Stimulated activated naive CD4-positive, alpha-beta T cell (primary cell): ENCODE results near the gene PTPRC.
"Not testable (repeated sequence)": the region's sequence is repeated elsewhere in the genome, so short reads cannot be mapped to it uniquely, and the experiment has no call there.

ENCODE experiments used
- DNase-seq, 6 experiments: peaks; one replicate each; lab custom pipeline; 2025; lab: John Stamatoyannopoulos, UW

The PTPRC gene, protein sequence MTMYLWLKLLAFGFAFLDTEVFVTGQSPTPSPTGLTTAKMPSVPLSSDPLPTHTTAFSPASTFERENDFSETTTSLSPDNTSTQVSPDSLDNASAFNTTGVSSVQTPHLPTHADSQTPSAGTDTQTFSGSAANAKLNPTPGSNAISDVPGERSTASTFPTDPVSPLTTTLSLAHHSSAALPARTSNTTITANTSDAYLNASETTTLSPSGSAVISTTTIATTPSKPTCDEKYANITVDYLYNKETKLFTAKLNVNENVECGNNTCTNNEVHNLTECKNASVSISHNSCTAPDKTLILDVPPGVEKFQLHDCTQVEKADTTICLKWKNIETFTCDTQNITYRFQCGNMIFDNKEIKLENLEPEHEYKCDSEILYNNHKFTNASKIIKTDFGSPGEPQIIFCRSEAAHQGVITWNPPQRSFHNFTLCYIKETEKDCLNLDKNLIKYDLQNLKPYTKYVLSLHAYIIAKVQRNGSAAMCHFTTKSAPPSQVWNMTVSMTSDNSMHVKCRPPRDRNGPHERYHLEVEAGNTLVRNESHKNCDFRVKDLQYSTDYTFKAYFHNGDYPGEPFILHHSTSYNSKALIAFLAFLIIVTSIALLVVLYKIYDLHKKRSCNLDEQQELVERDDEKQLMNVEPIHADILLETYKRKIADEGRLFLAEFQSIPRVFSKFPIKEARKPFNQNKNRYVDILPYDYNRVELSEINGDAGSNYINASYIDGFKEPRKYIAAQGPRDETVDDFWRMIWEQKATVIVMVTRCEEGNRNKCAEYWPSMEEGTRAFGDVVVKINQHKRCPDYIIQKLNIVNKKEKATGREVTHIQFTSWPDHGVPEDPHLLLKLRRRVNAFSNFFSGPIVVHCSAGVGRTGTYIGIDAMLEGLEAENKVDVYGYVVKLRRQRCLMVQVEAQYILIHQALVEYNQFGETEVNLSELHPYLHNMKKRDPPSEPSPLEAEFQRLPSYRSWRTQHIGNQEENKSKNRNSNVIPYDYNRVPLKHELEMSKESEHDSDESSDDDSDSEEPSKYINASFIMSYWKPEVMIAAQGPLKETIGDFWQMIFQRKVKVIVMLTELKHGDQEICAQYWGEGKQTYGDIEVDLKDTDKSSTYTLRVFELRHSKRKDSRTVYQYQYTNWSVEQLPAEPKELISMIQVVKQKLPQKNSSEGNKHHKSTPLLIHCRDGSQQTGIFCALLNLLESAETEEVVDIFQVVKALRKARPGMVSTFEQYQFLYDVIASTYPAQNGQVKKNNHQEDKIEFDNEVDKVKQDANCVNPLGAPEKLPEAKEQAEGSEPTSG (N-terminal part only)

DNA sequence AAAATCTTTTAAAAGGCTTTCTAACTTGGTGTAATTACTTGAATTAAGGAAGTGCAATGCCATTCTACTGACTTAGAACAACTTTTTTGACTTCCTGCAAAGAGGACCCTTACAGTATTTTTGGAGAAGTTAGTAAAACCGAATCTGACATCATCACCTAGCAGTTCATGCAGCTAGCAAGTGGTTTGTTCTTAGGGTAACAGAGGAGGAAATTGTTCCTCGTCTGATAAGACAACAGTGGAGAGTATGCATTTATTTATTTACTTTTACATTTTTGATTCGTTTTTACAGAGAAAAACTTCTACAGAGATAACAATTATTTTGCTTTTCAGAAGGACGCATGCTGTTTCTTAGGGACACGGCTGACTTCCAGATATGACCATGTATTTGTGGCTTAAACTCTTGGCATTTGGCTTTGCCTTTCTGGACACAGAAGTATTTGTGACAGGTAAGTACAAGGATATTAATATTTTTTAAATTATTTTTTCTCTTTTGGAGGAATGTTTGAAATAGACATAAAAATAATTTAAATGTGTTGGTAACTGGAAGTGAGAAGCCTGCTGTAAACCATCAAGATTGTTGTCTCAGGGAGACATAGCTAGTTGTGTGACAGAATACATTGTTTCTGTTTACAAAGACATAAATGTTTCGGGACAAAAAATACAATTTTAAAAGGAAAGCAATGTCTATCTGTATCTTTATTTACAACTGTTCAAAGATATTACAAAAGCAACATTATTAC is at the start of gene PTPRC:
Gene PTPRC (plus strand): TSS at position 147 of the 742 bp plus-strand sequence. CDS start 229 bp downstream, at position 376.
- DNase-seq: peak in 3 of 6 experiments; percentile 52 to 68 (median 64)

- no peak for DNase-seq
Observed at GRCh38 chr1:198590454-198590853, 48.4 kb upstream of the PTPRC start.

DNA sequence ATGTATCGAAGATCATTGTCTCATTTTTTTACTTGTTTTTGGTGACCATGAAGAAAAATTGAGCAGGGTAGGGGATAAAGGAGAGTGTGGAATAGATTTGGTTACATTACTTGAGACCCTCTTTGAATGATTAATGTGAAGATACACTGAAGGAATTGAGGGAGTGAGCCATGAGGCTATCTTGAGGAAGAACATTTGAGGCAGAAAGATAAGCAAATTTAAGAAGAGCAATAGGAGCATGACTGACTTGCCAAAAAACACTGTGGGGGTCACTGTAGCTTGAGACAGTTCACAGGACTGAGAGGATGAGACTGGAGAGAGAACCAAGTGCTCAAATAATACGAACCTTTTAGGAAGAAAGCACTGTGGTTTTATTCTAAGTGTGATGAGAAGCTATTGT is 43.1 kb upstream of the PTPRC start:
- DNase-seq: no peak

DNA sequence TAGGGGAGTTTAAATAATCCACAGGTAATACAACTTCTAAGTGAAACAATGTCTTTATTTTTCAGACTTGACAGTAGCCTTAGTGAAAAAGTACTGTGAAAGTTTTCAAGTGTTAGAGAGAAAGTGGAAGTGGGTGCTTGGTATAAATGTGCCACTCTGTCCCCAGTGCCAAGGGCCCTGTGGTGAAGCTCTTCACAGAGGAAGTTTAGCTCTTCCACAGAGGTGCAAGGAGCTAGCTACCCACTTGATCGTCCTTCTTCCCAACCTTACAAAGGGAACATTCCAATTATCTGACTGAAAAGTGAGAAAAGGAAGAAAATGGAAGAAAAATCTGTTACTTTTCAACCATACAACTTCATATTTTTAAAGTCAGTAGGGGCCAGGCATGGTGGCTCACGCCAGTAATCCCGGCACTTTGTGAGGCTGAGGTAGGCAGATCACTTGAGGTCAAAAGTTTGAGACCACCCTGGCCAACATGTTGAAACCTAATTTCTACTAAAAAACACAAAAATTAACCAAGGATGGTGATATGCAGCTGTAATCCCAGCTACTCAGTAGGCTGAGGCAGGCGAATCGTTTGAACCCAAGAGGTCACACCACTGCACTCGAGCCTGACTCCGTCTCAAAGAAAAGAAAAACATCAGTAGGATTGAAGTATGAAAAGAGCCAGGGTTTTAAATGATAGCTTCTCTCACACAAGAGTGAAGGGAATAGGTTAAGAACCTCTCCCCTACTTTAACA is 41.0 kb upstream of the PTPRC start:
- peak in 2 of 6 experiments; percentile 13 to 24 for DNase-seq

DNA sequence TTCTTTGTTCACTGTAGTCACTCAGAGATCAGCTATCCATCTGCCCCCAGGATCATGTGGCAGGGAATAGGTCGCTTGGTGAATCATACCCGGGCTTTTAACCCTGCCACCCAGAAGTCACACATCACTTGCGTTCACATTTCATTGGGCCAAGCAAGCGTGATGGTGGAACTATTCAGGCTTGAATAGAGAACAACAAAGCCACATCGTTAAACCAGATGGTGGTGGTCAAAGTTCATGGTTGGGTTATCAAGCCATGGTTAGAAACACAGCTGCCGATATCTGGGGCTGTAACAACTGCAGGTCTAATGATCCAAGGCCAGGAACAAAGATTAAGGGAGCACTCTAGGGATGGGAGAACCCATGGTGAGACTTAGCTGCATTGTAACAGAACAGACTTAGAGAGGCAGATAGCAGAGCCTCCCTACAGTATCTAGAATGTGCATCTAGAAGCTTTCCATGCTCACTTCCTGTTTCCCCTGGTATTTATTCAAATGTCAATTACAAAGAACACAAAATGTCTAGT is 40.0 kb upstream of the PTPRC start:
- peak in 1 of 6 experiments; percentile 8 for DNase-seq

GRCh38 chr1:198599749-198600148 is 39.1 kb upstream of the PTPRC start:
- no peak for DNase-seq

GRCh38 chr1:198600906-198601305 is 37.9 kb upstream of the PTPRC start:
- no peak for DNase-seq

- not testable (repeated sequence) for DNase-seq
Observed at GRCh38 chr1:198601310-198601709, 37.5 kb upstream of the PTPRC start.

DNA sequence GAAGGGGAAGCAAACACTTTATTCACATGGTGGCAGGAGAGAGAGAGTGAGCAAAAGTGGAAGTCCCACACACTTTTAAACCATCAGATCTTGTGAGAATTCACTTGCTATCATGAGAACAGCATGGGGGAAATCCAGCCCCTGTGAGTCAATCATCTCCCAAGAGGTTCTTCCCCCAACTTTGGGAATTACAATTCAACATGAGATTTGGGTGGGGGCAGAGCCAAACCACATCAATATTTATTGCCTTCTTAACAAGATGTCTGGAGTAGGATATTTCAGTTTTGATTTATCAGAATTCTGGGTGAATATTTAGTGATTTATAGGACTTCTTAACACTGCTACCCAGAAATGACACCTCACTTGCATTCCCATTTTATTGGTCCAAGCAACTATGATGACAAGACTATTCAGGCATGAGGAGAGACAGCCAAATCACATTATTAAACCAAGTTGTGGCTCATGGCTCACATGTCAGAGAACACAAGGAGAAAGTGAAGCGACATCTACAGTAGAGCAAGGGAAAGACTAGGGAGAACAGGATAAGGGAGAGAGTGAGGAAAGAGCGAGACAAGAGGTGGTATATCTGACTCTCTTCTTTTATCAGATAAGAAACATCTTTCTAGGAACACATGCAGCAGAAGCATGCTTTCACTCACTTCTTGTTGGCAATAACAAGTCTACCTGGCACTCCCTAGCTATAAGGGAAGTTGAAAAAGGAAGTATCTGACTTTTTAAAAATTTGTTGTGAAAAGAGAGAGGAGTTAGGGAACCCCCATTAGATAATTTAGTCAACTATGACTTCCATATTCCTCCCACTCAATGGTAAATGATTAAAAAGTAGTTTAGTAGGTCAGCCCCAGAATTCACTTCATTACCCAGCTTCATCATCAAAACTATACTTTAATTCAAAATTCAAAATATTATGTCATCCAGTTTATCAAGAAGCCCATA is 36.6 kb upstream of the PTPRC start:
- DNase-seq: peak in 1 of 6 experiments; percentile 9

- no peak for DNase-seq
Observed at GRCh38 chr1:198604975-198605374, 33.9 kb upstream of the PTPRC start.

DNA sequence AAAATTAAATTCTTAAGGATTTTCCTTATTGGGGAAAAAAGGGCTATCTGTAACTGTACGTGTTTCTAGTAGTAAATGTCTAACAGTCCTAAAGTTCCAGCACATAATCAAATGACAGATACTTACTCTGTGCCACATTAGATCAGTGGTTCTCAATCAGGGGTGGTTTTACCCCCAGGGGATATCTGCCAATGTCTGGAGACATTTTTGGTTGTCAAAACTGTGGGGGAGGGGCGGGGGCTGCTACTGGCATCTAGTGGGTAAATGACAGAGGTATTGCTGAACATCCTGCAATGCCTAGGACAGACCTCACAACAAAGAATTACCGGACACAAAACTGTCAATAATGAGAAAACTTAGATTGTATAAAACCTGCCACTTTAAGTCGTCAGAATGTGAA is 33.4 kb upstream of the PTPRC start:
- peak in 2 of 6 experiments; percentile 7 to 27 for DNase-seq

DNA sequence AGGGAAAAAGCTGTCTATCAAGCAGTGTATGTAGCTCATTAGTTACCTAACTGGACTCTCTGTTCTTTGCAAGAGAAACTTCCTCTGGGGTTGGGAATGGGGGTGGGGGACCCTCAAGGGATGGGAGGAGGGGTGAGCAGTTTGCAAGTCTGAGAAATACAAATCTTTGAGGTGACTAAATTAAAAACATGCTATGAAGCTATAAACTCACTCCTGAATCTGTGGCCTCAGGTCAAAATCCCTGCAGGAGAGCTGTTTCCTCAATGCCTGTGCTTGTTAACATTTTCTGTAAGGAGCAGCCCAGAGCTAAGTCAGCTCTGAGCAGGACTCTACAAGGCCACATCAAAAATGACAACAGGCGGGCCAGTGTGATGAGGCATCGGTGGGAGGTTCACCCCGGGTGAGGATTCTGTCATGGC is 32.8 kb upstream of the PTPRC start:
- DNase-seq: no peak

DNA sequence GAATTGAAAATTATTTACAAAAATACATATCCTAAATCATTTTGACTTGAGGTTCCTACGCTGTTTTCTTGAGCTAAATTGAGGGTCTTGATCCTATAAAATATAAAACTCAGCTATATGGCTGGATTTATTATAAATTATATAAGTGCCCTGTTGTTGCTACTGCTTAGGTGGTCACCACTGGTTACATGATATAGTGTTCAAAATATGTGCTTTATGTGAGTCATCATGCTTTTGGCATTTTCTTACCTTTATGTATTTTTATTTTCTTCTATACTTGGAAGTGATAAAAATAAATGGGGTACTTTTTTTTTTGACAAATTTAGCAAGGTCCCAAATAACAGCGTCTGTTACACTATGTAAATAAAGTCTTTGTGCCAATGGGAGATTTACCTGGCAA is 31.1 kb upstream of the PTPRC start:
- DNase-seq: no peak

DNA sequence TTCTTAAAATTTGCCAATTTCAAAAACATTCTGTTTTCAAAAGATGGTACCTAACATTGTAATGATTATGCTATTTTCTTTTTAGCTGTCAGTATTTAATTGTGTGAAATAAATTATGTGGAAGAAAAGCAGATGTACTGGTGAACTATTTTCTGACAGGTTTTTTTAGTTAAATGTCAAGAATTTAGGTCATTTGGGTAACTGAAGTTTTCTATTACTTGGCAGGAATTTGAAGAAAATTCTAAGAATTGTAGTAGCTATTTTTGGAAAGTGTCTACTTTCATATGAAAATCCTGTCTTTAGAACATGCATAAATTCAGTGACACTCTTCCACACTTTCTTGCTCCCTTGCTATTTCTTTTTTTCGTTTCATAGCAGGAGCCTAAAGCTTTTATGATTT is 28.5 kb upstream of the PTPRC start:
- DNase-seq: no peak

DNA sequence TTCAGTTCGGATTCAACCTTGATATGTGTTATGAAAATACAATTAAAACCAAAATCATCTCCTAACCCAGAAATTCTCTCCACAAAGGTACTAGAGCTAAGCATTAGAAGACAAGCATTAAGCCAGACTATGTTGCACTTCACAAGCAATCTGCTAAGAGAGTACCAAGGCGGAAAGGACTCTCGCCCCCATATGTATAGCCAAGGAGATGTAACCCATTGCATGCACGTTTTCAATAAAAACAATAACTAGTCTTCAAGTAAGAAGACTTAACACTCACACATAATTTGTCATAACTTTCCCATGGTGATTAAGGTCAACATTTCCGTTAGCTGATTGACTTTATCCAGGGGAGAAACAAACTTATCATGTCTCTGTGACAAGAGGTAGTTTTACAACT is 27.6 kb upstream of the PTPRC start:
- no peak for DNase-seq

DNA sequence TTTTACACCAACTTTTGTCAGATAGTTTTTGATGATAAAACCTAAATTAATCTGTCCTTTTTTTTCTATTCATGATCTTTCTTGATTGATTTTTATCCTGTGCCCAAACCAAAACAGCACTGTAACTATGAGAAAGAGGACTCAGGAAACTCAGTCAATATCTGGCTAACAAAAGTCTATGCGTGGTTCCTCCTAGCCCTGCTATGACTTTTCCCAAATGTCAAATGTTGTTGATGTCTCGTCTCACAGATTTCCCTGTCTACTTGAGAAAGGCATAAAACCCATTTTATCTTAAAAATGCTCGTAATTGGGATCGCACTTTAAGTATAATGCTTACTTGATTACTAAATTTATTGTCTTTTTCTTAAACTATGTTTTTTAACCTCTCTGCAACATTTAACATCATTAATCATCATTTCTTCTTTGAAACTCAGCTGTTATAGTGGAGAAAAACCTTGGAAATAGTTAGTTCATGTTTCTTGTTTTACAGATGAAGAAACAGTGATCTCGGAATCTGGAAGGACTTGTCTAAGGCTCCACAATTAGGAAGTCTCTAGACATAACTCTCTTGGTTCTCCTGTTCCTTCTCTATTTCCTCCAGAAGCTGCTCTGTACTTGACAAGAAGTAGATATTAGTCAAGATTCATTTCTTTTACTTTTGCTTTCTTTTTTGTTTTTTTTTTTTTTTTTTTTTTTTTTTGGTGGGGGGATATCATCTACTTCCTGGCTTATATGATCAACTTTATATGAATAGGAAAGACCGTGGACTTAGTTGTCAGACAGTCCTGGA is 26.2 kb upstream of the PTPRC start:
- DNase-seq: peak in 3 of 6 experiments; percentile 55 to 59 (median 58)

- DNase-seq: no peak
Observed at GRCh38 chr1:198617406-198617805, 21.4 kb upstream of the PTPRC start.
